Neural progenitor cell (in vitro differentiated cells): ENCODE data around the gene TPST2. TPM values are rescaled to one million over a fixed set of nuclear protein-coding genes. Genes with fewer than 3 reads are reported as not detected.

Source experiments
- DNase-seq: peaks from one replicate; pipeline ENCODE4 v3.0.0-alpha.2; 2016; ENCODE audit warnings: low spot score
- H2AFZ ChIP-seq: fragments of 200-600 bp; sonication (generic); replicated peaks from 2 replicates; pipeline ENCODE4 v1.6.1; 2016; ENCODE audit warnings: antibody characterized with exemption
- H3F3A ChIP-seq: fragments of 200-600 bp; sonication (generic); 2 replicates; pipeline ENCODE4 v1.6.1; 2016; ENCODE audit warnings: antibody characterized with exemption, low read depth
- H3K27ac ChIP-seq: fragments of 200-600 bp; sonication (generic); 2 replicates; pipeline ENCODE4 v1.5.1; 2016; ENCODE audit warnings: mild to moderate bottlenecking
- H3K27me3 ChIP-seq: fragments of 200-600 bp; sonication (generic); 2 replicates; pipeline ENCODE4 v1.6.1; 2016; ENCODE audit warnings: mild to moderate bottlenecking, moderate library complexity
- H3K36me3 ChIP-seq: fragments of 200-600 bp; sonication (generic); 2 replicates; pipeline ENCODE4 v1.5.1; 2016
- H3K4me1 ChIP-seq: fragments of 200-600 bp; sonication (generic); 2 replicates; pipeline ENCODE4 v1.6.1; 2016; ENCODE audit warnings: mixed run types
- H3K4me2 ChIP-seq: fragments of 200-600 bp; sonication (generic); 2 replicates; pipeline ENCODE4 v1.6.1; 2016
- H3K4me3 ChIP-seq: fragments of 200-600 bp; sonication (generic); 2 replicates; pipeline ENCODE4 v1.5.1; 2016
- H3K79me2 ChIP-seq: fragments of 200-600 bp; sonication (generic); 2 replicates; pipeline ENCODE4 v1.6.1; 2016; ENCODE audit warnings: low read depth
- H3K9ac ChIP-seq: fragments of 200-600 bp; sonication (generic); 2 replicates; pipeline ENCODE4 v1.6.1; 2016
- H3K9me3 ChIP-seq: fragments of 200-600 bp; sonication (generic); 2 replicates; pipeline ENCODE4 v1.5.1; 2016; ENCODE audit warnings: low read depth
- H4K20me1 ChIP-seq: fragments of 200-600 bp; sonication (generic); 2 replicates; pipeline ENCODE4 v1.6.1; 2016; ENCODE audit warnings: low read depth
- H3K27ac Mint-ChIP-seq: 3 replicates; pipeline ENCODE4 v1.8.0; 2021; ENCODE audit warnings: mixed read lengths
- H3K27me3 Mint-ChIP-seq: 2 replicates; pipeline ENCODE4 v1.8.0; 2022; ENCODE audit warnings: low read depth, mild to moderate bottlenecking, inconsistent platforms, moderate library complexity, mixed read lengths; ENCODE audit not compliant: insufficient read depth
- H3K36me3 Mint-ChIP-seq: 3 replicates; pipeline ENCODE4 v1.8.0; 2021; ENCODE audit warnings: mixed read lengths
- H3K4me1 Mint-ChIP-seq: 3 replicates; pipeline ENCODE4 v1.8.0; 2021; ENCODE audit warnings: mixed read lengths
- H3K4me3 Mint-ChIP-seq: 3 replicates; pipeline ENCODE4 v1.8.0; 2021; ENCODE audit warnings: mild to moderate bottlenecking, moderate library complexity, mixed read lengths
- H3K9me3 Mint-ChIP-seq: 3 replicates; pipeline ENCODE4 v1.8.0; 2020; ENCODE audit warnings: mixed read lengths
- EZH2 ChIP-seq: fragments of 200-600 bp; sonication (generic); IDR thresholded peaks from 2 replicates; pipeline ENCODE4 v1.6.1; 2017; ENCODE audit warnings: antibody characterized with exemption, mild to moderate bottlenecking, moderate library complexity
- EZH2phosphoT487 ChIP-seq: fragments of 200-600 bp; sonication (generic); IDR thresholded peaks from 2 replicates; pipeline ENCODE4 v1.6.1; 2017; ENCODE audit warnings: antibody characterized with exemption
- total RNA-seq: library from RNA; depleted of rRNA; stranded (reverse); fragments of >200 nt; gene quantifications from 2 replicates; pipeline ENCODE4 v1.2.3, GENCODE V29; 2015; ENCODE audit warnings: low replicate concordance
- TF ChIP-seq, protein P1 (sequence below): fragments of 200-600 bp; sonication (generic); IDR thresholded peaks from 2 replicates; pipeline ENCODE4 v1.5.1; 2017; ENCODE audit warnings: antibody characterized with exemption, mild to moderate bottlenecking

TPST2 gene
- total RNA-seq, 1 donor from 2014 or later = 31.7 TPM

GRCh38 chr22:26485013-26485412 is 104.9 kb downstream of the TPST2 start:
- Mint-ChIP-seq H3K36me3 (peaks cover 18% of the 10 kb centered on the region), H3K4me3 (peak overlapping the region; percentile 98), H3K9me3 (no peaks in the 10 kb centered on the region), H3K27ac (no peak overlapping the region), H3K27me3 (no peaks in the 10 kb centered on the region), H3K4me1 (peaks cover 37% of the 10 kb centered on the region)
- H3K79me2 ChIP-seq = peaks cover 60% of the 10 kb centered on the region
- no peak for TF ChIP-seq EZH2
- TF ChIP-seq, protein P1, sequence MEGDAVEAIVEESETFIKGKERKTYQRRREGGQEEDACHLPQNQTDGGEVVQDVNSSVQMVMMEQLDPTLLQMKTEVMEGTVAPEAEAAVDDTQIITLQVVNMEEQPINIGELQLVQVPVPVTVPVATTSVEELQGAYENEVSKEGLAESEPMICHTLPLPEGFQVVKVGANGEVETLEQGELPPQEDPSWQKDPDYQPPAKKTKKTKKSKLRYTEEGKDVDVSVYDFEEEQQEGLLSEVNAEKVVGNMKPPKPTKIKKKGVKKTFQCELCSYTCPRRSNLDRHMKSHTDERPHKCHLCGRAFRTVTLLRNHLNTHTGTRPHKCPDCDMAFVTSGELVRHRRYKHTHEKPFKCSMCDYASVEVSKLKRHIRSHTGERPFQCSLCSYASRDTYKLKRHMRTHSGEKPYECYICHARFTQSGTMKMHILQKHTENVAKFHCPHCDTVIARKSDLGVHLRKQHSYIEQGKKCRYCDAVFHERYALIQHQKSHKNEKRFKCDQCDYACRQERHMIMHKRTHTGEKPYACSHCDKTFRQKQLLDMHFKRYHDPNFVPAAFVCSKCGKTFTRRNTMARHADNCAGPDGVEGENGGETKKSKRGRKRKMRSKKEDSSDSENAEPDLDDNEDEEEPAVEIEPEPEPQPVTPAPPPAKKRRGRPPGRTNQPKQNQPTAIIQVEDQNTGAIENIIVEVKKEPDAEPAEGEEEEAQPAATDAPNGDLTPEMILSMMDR = no peak
- TF ChIP-seq EZH2phosphoT487 = no peak
- H3K36me3 ChIP-seq = no peaks in the 10 kb centered on the region
- no peak overlapping the region for H3K9ac ChIP-seq
- H3K4me1 ChIP-seq = peaks cover 16% of the 10 kb centered on the region
- H4K20me1 ChIP-seq = no peaks in the 10 kb centered on the region
- no peak overlapping the region for H2AFZ ChIP-seq
- H3K4me2 ChIP-seq = peak overlapping the region; percentile 84
- no peak for DNase-seq
- H3F3A ChIP-seq = peaks cover 27% of the 10 kb centered on the region
- H3K27me3 ChIP-seq = no peaks in the 10 kb centered on the region
- peak overlapping the region; percentile 78 for H3K4me3 ChIP-seq
- no peaks in the 10 kb centered on the region for H3K9me3 ChIP-seq
- H3K27ac ChIP-seq = no peak overlapping the region

- H3K4me3 Mint-ChIP-seq = peak overlapping the region; percentile 98
- no peak overlapping the region for H3K27ac Mint-ChIP-seq
- DNase-seq = no peak
- Histone ChIP-seq H3K27me3 (no peaks in the 10 kb centered on the region), H3K4me2 (peak overlapping the region; percentile 84), H3F3A (peaks cover 23% of the 10 kb centered on the region), H2AFZ (no peak overlapping the region), H3K4me1 (peaks cover 22% of the 10 kb centered on the region), H3K79me2 (peaks cover 67% of the 10 kb centered on the region), H3K4me3 (peak overlapping the region; percentile 78), H4K20me1 (peaks cover under 1% of the 10 kb centered on the region), H3K36me3 (no peaks in the 10 kb centered on the region), H3K9ac (peak overlapping the region; percentile 39), H3K27ac (no peak overlapping the region), H3K9me3 (no peaks in the 10 kb centered on the region)
- TF ChIP-seq EZH2 = no peak
- no peak for TF ChIP-seq EZH2phosphoT487
- TF ChIP-seq, protein P1 = no peak
- no peaks in the 10 kb centered on the region for H3K27me3 Mint-ChIP-seq
- H3K9me3 Mint-ChIP-seq = no peaks in the 10 kb centered on the region
- H3K36me3 Mint-ChIP-seq = peaks cover 12% of the 10 kb centered on the region
- peaks cover 44% of the 10 kb centered on the region for H3K4me1 Mint-ChIP-seq
Observed at GRCh38 chr22:26484360-26484706, 105.6 kb downstream of the TPST2 start.

- H3K27ac ChIP-seq = peak within 1 kb of the TSS; percentile 91
- peak within 1 kb of the TSS; percentile 47 for H2AFZ ChIP-seq
- TF ChIP-seq EZH2 (peak; percentile 33), EZH2phosphoT487 (no peak)
- H3K9me3 Mint-ChIP-seq = no peaks in the 10 kb centered on the region
- H3K36me3 ChIP-seq = no peaks in the 10 kb centered on the region
- H3K4me1 Mint-ChIP-seq = peaks cover 46% of the 10 kb centered on the region
- H3K4me3 ChIP-seq = peak within 1 kb of the TSS; percentile 78
- H3K27me3 ChIP-seq = no peaks in the 10 kb centered on the region
- H3K36me3 Mint-ChIP-seq = peaks cover 7% of the 10 kb centered on the region
- H3F3A ChIP-seq = peaks cover 23% of the 10 kb centered on the region
- peaks cover 25% of the 10 kb centered on the region for H3K4me1 ChIP-seq
- peak within 1 kb of the TSS; percentile 98 for H3K4me3 Mint-ChIP-seq
- peak within 1 kb of the TSS; percentile 91 for H3K9ac ChIP-seq
- DNase-seq = peak; percentile 98
- peak within 1 kb of the TSS; percentile 95 for H3K4me2 ChIP-seq
- H3K9me3 ChIP-seq = no peaks in the 10 kb centered on the region
- H3K27ac Mint-ChIP-seq = peak within 1 kb of the TSS; percentile 97
- peaks cover 3% of the 10 kb centered on the region for H3K27me3 Mint-ChIP-seq
- peaks cover 4% of the 10 kb centered on the region for H4K20me1 ChIP-seq
- H3K79me2 ChIP-seq = peaks cover 73% of the 10 kb centered on the region
Observed at GRCh38 chr22:26483439-26484359, 106.2 kb downstream of the TPST2 start, which contains the start of the genes HPS4 and SRRD. Gene HPS4 (minus strand): TSS chr22:26483783. CDS start chr22:26481762, 2,021 bp downstream. Gene SRRD (plus strand): TSS chr22:26483877. CDS start chr22:26483891, 14 bp downstream.
